ENCODE data around the gene EMC10.
A peak's percentile ranks its signal among the peaks of the same experiment; 100 is the strongest.
"Not testable (repeated sequence)": the region's sequence is repeated elsewhere in the genome, so short reads cannot be mapped to it uniquely, and the experiment has no call there.

The EMC10 gene

DNA sequence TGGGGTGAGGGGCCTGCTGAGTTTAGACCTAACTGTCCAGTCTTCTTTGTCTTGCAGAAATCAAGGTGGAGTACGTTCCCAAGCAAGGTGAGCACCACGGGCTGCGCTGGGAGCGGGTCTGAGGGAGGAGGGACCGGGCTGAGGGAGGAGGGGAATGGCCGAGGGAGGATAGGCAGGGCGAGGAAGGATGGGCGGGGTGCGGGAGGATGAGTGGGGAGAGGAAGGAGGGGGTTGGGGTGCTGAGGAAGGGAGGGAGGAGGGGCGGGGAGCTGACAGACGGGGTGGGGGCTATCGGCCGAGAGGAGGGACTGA is 25.1 kb upstream of the EMC10 start:
- DNase-seq = no peak

DNA sequence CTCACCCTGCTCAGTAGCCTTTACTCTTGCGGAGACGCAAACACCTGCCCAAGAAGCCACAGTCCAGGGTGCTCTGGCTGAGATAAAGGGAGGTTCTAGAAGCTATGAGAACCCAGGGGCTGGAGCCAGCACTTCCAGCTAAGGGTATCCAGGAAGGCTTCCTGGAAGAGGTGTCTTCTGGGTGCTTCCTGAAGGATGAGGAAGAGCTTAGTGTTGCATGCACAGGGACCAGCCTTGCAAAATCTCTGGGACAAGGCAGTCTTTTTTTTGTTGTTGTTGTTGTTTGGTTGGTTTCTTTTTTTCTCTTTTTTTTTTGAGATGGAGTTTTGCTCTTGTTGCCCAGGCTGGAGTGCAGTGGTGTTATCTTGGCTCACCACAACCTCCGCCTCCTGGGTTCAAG is 23.1 kb upstream of the EMC10 start:
- no peak for DNase-seq

DNA sequence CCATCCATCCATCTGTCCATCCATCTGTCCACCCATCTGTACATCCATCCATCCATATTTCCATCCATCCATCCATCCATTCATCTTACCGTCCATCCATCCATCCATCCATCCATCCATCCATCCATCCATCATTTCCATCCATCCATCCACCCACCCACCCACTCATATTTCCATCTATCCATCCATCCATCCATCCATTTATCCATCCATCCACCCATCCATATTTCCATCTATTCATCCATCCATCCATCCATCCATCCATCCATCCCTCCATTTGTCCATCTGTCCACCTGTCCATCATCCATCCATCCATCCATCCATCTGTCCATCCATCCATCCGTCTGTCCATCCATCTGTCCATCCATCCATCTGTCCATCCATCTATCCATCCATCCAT is 20.3 kb upstream of the EMC10 start:
- no peak for DNase-seq

DNA sequence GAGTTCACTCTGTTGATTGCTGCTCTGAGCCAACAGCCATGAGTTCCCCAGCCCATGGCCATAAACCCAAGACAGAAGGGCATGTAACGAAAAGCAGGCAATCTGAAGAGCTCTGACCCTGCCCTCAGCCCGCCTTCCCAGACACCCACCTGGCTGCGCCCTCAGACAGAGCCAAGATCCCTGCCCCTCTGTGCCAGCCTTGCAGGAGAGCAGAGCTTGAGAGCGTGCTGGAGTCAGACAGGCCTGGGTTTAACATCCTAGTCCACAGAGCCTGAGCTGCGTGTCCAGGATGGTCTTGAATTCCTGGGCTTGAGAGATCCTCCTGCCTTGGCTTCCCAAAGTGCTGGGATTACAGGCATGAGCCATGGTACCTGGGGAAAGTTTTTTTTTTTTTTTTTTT is 19.0 kb upstream of the EMC10 start:
- no peak for DNase-seq

DNA sequence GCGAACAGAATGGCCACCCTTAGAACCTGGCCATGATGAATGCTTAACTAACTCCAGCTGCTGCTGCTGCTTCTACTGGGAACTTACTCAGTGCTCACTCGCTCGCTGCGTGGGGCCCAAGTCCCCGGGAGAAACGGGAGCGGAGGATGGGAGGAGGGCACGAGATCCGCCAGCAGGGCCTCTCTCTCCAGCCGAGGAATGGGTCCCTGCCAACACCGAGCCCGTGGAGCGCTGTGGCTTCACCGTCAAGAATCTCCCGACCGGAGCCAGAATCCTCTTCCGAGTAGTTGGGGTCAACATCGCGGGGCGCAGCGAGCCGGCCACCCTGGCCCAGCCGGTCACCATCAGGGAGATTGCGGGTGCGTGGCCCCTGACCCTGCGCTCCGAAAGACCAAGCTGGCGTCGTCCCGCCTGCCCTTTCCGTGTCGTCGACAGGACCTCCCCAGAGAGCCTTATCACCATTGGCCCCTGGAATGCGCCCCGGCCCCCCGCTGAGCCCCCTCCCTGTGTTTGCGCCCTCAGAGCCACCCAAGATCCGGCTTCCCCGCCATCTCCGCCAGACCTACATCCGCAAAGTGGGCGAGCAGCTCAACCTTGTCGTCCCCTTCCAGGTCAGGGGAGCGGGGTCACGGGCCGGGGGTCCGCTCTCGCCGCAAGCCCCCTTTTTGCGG is 17.8 kb upstream of the EMC10 start:
- no peak for DNase-seq

DNA sequence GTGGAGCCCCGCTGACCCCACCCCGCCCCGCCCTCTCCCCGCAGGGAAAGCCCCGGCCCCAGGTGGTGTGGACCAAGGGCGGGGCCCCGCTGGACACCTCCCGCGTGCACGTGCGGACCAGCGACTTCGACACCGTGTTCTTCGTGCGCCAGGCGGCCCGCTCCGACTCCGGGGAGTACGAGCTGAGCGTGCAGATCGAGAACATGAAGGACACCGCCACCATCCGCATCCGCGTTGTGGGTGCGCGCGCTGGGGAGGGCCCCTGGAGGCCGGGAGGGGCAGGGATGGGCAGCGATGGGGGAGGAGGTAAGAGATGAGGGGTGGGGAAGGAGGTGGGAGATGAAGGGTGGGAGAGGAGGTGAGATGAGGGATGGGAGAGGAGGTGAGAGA is 17.2 kb upstream of the EMC10 start:
- DNase-seq = no peak

DNA sequence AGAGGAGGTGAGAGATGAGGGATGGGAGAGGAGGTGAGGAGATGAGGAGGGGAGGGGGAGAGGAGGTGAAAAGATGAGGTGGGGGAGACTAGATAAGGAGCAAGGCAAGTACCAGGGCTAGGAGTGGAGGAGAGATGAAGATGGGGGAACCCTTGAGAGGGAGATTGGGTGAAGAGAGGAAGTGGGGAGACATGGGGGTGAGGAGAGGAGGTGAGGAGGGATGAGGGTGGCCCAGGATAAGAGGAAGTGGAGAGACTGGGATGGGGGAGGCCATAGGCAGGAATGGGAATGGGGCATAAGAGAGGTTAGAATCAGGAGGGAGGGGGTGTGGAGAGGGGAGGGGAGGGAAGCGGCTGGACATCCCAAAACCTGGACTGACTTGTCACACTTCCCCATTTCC is 16.7 kb upstream of the EMC10 start:
- no peak for DNase-seq

DNA sequence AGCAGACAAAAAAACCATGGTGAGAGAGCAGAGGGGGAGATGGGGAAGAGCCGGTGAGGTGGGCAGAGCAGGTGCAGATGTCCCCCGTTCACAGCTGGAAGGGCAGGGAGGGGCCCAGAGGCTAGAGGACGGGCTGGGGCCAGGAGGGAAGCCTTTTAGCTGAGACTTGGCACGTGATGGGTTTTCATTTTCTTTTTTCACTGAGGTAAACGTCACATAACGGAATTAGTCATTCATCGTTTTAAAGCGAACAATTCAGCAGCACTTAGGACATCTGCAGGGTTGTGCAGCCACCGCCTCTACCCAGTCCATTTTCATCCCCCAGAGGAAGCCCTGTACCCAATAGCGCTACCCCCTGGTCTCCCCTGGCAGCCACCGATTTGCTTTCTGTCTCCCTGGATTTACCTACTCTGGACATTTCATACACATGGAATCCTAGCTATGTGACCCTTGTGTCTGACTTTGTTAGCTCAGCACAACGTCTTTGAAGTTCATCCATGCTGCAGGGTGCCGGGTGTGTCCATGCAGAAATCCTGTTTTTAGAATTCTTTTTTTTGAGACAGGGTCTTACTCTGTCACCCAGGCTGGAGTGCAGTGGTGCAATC is 16.0 kb upstream of the EMC10 start:
- DNase-seq = no peak

DNA sequence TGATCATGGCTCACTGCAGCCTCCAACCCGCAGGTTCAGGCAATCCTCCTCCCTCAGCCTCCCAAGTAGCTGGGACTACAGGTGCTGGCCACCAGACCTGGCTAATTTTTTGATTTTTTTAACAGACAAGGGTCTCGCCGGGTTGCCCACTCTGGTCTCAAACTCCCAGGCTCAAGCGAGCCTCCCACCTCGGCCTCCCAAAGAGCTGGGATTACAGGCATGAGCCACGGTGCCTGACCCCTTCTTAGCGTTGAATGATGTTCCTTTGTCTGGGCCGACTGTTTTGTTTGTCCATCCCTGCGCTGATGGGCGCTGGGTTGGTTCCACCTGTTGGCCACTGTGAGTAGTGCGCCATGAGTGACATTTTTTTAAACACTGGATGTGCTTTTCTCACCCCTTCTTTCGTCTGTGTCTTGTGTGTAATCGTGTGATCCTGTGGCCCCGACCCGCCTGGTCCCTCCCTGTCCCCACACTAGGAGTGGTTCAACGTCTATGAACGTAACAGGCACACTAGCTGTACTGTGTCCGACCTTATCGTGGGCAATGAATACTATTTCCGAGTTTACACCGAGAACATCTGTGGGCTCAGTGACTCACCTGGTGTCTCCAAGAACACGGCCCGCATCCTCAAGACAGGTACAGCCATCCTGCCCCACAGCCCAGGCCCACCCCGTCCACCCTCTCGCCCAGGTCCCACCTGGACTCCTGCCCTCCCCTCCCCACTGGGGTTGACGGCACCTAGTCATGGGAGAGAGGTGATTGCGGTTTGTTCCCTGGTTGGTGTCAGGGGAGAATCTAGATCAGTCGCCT is 15.0 kb upstream of the EMC10 start:
- peak; percentile 36 for DNase-seq

DNA sequence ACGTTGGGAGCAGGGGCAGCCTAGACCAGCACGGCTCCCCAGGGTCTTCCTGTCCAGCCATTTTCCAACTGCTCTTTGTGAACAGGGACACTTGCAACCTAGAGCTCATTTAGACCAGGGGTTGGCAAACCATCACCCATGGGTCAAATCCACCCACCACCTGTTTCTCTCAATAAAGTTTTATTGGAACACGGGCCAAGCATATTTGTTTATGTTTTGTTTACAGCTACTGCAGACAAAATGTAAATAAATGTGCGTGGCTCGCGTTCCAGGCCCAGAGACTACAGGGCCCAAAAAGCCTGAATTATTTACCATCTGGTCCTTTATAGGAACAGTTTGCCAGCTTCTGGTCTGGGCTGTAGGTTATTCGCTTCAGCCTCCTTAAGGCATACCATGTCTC is 13.3 kb upstream of the EMC10 start:
- DNase-seq = no peak

DNA sequence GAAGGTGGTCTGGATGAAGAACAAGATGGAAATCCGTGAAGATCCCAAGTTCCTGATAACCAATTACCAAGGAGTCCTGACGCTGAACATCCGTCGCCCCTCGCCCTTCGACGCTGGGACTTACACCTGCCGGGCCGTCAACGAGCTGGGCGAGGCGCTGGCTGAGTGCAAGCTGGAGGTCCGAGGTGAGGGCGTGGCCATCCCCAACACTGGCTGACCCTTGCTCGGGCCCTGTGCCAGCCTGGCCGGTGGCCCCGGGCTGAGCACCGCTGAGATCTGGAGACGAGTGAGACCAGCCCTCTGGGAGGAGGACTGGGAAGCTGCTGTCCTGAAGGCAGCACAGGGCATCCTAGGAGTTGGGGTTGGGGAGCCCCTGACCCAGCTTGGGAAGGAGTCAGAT is 12.0 kb upstream of the EMC10 start:
- DNase-seq = no peak

DNA sequence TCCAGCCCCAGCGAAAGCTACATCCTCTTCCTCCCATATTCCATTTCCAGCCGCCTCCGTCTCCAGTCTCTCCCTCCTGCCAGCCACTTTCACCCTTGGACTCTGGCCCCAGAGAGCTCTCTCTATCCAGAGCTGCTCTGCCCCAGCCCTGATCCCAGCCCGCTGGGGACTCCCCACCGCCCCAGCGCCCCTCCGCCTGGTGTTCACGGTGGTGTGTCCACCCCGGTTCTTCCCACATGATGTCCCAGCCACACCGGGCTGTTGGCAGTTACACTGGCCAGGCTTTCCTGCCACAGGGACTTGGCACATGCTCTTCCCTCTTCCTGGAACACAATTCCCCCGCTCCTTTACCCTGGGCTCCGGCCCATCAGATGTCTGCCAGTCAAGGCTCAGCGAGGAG is 11.3 kb upstream of the EMC10 start:
- no peak for DNase-seq

DNA sequence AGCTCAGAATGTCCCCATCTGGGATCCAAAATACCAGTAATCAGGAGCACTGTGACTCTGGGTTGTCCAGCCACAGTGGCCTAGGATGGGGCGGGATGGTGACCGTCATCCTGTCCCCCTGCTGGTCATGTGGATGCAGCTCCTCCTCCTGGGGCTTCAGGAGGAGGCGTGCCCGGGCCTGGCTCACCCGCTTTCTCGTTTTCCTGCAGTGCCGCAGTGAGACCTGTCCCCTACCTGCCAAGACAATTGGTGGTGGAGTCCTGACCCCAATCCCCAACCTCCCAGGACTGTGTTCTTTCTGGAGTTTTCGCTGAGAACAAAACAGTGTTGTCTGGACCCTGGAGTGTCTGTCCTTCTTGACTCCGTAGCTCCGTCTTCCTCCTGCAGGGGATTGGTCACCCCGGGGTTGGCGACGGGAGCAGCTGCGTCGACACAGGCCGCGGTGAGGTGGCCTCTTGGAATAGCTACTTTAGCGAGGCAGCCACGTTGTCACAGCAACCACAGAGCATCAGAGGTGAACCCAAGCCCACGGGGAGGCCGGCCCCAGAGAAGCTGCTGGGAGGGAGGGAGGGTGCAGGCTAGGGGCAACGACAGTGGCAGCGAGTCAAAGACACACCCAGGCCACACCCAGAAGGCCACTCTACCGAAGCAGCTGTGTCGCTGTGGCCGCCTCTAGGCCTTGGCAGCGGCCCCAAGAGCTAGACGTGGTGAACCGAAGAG is 10.2 kb upstream of the EMC10 start:
- DNase-seq = no peak

DNA sequence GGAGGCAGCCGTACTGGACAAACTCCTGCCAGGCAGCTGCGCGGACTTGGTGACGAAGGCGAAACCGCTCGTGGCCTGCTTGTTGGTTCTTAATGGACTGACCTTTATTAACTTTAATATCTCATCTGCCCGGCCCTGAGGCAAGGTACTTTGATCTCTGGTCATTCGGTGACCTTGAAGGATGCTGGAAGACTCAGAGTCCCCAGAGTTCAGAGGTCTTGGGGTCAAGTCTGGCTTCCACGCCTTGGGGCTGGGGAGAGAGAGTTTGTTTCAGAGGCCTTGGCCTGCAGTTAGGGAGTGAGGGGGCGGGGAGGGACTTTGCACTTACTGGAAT is 9.6 kb upstream of the EMC10 start:
- no peak for DNase-seq

DNA sequence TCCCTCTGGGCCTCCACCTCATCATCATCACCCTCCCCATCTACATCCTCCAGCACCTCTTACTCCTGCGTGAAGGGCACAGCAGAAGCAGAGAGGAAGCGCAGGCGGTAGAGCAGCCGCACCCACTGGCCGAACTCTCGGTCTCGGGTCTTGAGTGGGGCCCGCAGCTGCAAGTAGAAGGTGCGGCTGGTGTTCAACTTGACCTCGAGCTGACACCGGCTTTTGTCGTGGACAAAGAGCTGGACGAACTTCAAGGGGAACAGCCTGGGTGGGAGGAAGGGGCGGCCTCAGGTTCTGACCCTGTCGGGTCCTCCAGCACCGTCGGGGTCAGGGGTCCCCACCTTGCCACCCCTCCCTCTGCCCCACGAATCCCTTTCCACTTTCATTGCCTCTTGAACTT is 8.7 kb upstream of the EMC10 start:
- no peak for DNase-seq

DNA sequence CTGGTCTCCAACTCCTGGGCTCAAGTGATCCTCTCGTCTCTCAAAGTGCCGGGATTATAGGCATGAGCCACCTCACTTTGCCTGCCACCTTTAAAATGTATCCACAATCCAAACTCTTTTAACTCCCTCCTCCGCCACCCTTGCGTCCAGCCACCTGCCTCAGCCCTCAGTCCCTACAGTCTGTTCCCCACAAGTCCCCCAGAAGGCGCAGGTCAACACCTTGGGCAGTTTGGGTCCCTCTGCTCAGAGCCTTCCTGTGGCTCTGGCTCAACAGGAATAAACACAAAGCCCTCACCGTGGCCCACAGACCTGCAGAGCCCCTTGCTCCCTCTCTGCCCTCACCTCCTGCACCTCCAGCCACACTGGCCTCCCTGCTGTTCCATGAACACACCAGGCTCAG is 7.5 kb upstream of the EMC10 start:
- DNase-seq = no peak

DNA sequence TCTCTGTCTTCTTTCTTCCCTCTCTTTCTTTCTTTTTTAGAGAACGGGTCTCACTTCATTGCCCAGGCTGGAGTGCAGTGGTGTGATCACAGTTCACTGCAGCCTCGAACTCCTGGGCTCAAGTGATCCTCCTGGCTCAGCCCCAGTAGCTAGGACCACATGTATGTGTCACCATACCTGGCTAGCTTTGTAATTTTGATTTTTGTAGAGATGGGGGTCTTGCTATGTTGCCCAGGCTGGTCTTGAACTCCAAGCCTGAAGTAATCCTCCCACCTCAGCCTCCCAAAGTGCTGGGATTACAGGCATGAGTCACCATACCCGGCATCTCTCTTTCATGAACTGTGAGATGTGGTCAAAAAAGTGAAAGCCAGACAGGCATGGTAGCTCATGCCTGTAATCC is 3.0 kb upstream of the EMC10 start:
- not testable (repeated sequence) for DNase-seq

DNA sequence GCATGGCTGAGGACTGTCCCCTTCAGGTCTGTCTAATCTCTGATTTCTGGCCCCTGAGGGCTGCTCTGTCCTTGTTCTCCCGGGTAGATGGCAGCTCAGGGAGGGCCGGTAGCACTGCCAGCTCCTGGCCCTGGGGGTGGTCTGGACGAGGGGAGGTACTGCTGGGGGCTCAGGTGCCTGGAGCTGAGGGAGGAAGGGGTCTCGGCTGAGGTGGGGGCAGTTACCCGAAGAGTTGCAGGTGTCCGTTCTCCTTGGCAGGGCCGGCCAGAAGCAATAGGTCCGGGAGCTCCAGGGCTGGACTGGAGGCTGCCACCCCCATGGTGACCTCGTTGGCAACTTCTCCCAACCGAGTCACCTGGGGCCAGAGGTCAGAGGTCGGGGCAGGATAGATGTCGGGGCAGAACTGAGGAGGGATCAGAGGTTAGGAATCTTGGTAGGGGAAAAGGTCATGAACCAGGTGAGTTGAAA is 1.2 kb upstream of the EMC10 start:
- no peak for DNase-seq

DNA sequence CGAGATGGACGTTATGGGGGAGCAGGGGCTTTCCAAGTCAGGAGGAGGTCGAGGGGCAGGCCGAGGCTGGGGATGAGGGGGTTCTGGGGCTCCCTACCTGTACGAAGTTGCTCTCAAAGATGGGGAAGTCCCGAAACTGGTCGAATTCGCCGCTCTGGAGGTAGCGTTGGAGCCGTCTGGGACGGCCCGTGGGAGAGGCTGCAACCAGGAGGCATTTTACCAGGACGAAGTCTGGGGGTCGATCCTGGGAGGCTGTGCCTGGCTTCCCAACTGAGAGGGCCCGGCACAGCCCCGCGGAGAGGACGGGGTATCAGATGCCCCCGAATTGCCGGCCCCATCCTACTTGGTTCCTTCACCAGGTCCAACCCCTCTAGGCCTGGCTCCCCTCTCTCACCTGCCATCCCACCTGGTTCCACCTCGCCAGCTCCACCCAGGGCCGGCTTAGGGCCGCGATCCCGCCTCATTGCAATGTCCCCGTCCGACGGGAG is 527 bp upstream of the EMC10 start:
- DNase-seq = no peak

DNA sequence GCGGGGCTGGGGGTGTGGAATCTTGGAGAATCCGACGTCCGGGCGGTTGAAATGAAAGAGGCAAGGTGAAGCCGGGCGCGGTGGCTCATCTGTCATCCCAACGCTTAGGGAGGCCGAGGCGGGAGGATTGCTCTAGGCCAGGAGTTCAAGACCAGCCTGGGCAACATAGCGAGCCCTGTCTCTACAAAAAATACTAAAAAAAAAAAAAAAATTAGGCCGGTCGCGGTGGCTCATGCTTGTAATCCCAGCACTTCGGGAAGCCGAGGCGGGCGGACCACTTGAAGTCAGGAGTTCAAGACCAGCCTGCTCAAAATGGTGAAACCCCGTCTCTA is 566 bp downstream of the EMC10 start:
- DNase-seq = no peak

DNA sequence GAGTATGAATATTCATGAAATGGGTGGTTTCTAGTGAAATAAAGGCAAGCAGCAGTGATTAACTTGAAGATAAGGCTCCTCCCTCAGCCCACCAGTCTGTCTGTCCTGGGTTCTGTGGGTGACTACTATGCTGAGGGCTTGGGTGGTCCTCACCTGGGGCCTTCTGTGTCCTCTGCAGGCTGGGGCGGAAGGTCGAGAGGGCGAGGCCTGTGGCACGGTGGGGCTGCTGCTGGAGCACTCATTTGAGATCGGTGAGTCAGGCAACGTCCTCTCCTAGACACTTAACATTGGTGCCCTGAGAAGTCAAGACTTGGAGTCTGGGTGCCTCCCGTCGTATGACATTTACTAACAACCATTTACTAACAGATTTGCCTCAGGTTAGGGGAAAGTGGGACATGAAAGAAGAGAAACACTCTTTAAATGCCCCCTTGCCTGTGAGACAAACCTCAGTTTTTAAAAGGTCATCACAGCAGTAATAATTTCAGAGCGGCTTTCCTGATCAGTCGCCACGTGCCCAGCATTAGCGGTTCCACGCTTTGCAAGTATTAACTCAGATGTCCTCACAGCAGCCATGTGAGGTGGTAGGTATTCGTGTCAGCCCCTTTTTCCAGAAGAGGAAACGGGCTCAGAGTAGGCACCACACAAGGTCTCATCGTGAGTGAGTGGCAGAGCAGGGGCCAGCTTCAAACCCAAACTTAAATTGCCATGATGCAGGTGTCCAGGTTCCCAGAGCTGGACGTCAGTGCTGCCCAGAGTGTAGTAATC is 1.6 kb downstream of the EMC10 start:
- no peak for DNase-seq

DNA sequence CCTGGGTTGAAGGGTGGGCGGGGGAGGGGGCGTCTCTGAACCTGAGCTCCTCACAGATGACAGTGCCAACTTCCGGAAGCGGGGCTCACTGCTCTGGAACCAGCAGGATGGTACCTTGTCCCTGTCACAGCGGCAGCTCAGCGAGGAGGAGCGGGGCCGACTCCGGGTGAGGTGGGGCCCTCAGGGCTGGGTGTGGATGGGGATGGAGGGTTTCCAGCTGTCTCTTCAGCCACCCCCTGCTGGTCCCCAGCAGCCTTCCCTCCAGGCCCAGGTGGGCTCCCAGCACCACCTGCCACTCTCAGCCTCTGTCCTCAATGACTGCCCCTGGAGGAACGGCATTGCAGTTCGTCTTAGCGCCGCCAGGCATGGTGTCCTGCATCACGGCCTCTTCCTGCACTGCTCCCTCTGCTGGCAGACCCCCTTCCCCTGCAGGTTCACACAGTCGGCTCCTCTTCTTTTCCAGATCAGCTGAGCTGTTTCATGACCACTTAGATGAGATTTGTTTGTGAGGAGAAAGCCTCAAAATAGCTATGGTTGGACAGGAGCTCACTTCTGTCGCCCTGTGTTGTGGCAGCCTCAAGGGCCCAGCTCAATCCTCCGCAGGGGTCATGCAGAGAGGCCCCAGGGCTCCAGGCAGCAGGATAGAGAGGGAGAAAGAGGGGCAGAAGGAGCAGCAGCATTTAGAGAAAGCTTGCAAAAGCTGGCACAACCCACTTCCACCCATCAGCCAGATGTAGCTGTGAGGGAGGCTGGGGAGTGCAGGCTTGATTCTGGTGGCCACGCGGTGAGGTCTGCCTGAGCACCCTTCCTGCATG is 2.8 kb downstream of the EMC10 start:
- no peak for DNase-seq
